ENCODE results near the gene FA2H. TPM values are rescaled to one million over a fixed set of nuclear protein-coding genes. Genes with fewer than 3 reads are reported as not detected.
"Not testable (repeated sequence)": the region's sequence is repeated elsewhere in the genome, so short reads cannot be mapped to it uniquely, and the experiment has no call there.

Gene FA2H
- total RNA-seq, 1 donor from 2014 or later, result not detected

- DNase-seq (ENCODE audit: low read depth), result no peak
Measured at GRCh38 chr16:74770831-74771526, 3.6 kb downstream of the FA2H start.

DNA sequence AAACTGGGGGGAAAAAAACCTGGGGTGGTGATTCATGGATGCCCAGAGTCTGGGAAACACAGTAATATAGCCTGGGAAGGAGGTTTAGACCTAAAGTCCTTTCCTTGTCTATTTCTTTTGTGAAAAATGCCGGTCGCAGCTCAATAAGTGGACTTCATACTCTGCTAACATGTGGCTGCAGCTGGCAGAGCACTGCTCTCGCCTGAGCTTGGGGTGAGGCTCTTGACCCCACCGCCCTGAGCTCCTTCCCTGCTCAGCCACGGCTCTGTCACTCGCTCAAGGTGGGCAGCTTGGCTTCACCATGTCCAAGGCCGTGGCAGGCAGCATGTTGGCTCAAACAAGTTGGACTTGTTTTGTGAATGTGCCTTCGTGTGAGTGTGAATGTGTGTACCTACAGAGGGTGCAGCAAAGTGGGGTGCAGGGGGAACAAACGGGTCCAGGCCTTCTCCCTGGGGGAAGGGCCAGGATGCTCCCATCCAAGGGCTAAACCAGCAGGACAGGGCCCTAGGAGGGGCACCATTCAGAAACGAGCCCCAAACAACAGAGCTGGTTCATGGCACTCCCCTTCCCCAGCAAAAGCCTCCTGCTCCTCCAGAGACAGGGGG lies 4.9 kb downstream of the FA2H start:
- DNase-seq (ENCODE audit: low read depth), result no peak

DNA sequence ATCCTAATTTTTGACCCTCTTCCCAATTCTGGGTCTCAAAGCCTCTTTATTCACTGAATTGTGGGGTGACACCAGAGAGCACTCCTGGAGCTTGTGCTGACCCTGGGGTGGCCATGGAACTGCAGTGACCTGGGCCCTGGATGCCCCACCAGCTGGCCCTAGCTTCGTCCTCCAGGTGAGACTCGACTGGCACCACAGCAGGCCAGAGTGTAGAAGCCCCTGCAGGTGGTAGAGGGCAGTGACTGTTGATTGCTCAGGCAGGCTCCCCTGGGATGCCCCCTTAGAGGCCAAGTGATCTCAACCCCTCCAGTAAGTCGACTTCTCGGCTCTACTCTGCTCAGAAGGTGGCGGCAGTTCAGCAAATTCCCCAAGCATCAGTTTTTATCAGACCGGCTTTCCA lies 6.4 kb downstream of the FA2H start:
- no peak for DNase-seq (ENCODE audit: low read depth)

GRCh38 chr16:74767749-74768148 lies 6.9 kb downstream of the FA2H start:
- no peak for DNase-seq (ENCODE audit: low read depth)

- no peak for DNase-seq (ENCODE audit: low read depth)
Measured at GRCh38 chr16:74766729-74767128, 7.9 kb downstream of the FA2H start.

- DNase-seq (ENCODE audit: low read depth), result not testable (repeated sequence)
Measured at GRCh38 chr16:74764184-74764583, 10.4 kb downstream of the FA2H start.

GRCh38 chr16:74761665-74762064 lies 13.0 kb downstream of the FA2H start:
- DNase-seq (ENCODE audit: low read depth), result no peak

DNA sequence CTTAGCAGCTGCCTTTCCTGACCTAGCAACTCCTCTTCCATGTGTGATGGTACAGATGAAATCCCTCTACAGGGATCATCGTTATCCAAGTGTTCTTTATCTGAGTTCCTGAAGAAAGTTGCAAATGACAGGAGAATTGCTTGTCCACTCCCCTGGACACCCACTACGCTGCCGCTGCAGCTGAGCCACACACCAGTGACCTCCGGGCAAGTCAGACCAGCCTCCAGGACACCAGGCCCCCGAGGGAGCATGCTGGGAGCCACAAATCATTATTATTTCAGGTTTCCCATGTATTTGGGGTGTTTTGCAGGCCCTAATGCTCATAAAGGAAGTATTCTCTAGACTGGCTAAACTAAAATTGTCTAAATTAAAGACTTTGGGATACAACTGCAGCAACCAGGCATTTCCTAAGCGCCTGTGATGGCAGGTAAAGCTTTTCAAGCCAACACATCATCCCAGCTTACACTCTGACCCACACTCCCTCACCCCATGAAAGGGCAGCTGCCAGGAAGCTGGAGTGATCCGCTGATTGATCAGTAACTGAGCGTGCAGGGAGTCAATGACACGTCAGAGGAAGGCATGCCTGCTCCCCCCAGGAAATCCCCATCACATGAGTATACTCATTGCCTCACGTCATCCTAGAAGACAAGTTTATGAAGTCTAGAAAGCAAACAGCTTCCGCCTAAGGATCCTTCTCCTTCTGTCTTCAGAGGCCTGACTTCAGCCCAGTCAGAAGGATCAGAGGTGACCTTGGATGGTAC lies 14.4 kb downstream of the FA2H start:
- DNase-seq (ENCODE audit: low read depth), result no peak

GRCh38 chr16:74759564-74759963 lies 15.1 kb downstream of the FA2H start:
- DNase-seq (ENCODE audit: low read depth), result no peak

GRCh38 chr16:74758801-74759200 lies 15.8 kb downstream of the FA2H start:
- DNase-seq (ENCODE audit: low read depth), result no peak

- no peak for DNase-seq (ENCODE audit: low read depth)
Measured at GRCh38 chr16:74757349-74757748, 17.3 kb downstream of the FA2H start.

DNA sequence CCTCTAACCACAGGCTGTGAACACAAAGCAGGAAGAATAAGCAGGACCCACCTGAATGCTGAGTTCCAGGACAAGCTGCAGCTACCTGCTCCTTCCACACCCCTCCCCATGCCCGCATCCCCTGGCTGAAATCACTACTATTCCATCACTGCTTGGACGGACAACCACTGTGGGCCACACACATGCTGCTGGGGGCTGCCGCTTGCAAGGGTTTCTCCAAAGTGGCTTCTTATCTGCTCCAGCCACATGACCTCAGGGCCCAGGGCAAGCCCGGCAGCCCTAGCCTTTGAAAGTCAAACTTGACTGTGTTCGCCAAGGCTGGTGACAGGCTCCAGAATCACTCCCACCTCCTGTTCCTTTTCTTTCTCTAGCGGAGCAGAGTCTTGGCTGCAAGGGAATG lies 18.4 kb downstream of the FA2H start:
- no peak for DNase-seq (ENCODE audit: low read depth)

DNA sequence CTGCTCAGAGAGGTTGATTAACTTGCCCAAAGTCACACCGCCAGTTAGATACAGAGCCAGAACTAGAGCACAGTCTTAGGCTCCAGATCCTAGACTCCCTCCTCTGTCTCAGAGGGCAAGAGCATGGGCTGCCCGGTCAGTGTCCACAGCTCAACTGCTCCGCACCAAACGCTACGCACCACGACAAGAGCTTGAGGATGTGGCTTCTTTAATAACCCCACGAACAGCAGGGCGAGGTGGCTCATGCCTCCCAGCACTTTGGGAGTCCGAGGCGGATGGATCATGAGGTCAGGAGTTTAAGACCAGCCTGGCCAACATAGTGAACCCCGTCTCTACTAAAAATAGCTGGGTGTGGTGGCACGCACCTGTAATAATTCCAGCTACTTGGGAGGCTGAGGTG lies 21.4 kb downstream of the FA2H start:
- no peak for DNase-seq (ENCODE audit: low read depth)

GRCh38 chr16:74752756-74753155 lies 21.9 kb downstream of the FA2H start:
- no peak for DNase-seq (ENCODE audit: low read depth)

DNA sequence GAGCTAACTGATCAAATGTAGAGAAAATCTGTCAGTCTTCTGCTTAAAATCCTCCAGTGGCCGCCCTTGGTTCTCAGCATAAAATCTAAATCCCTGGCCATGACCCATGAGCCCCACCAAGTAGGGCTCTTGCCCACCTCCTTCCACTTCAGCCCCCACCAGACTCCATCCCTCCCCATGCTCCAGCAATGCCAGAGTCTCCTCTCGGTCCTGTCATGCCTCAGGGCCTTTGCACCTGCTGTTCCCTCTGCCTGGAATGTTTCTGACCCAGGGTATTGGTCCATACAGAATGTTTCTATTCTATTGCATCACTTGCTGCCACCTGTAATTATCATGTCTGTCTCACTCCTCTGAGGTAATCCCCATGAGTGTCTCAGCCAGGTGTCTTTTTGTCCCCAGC lies 22.4 kb downstream of the FA2H start:
- no peak for DNase-seq (ENCODE audit: low read depth)

GRCh38 chr16:74751658-74752057 lies 23.0 kb downstream of the FA2H start:
- DNase-seq (ENCODE audit: low read depth), result no peak

DNA sequence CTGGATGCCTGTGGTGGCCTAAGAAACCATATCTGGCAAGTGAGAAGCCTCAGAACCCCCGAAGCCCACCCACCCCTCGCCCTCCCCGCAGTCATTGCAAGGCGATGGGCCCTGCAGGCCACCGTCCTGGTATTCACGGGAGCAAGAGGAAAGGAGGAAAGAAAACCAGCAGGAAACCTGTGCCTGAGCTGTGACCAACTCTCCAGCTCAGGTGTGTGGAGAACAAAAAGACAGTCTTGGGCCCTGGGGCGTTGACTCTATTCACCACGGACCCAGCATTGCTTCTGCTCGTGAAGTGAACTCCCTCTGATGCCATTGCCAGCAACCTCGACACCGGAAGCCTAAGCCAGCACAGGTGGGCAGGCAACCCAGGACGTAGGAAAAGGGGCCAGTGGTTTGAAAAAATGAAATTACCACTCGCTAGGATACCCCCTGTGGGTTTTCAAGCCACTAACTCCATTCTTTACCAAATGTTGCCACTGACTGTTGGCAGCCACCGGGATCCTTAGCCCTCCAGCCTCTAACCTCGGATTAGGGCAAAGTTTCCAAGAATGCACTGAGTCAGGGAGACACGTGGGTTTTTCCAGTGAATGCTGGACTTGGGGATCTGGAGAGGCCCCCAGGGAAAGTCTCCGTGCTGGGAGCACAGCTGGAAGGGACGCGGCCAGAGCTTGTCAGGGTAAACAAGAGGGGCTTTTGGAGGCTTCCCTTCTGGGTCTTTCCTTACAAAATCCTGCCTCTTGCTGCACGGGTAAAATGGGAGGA lies 25.1 kb downstream of the FA2H start:
- peak; percentile 52 for DNase-seq (ENCODE audit: low read depth)

DNA sequence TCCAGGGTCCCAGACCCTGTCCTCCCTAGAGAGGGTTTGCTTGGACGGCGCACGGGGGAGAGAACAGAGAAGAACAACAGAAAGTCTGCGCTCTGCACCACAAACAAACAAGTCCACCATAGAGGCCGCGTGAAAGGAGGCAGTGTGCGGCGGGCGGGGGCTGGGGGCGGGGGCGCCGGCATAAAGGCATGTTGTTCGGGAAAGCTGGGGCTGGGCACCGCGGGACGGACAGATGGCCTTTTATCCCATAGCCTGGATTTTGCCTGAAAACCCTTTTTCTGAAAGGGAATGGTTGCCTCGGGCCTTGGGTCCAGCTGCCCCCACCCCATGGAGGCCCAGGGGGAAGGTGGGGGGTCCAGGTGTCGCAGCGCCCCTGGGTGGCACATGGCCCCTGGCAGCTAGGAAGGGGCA lies 26.0 kb downstream of the FA2H start:
- DNase-seq (ENCODE audit: low read depth), result no peak

DNA sequence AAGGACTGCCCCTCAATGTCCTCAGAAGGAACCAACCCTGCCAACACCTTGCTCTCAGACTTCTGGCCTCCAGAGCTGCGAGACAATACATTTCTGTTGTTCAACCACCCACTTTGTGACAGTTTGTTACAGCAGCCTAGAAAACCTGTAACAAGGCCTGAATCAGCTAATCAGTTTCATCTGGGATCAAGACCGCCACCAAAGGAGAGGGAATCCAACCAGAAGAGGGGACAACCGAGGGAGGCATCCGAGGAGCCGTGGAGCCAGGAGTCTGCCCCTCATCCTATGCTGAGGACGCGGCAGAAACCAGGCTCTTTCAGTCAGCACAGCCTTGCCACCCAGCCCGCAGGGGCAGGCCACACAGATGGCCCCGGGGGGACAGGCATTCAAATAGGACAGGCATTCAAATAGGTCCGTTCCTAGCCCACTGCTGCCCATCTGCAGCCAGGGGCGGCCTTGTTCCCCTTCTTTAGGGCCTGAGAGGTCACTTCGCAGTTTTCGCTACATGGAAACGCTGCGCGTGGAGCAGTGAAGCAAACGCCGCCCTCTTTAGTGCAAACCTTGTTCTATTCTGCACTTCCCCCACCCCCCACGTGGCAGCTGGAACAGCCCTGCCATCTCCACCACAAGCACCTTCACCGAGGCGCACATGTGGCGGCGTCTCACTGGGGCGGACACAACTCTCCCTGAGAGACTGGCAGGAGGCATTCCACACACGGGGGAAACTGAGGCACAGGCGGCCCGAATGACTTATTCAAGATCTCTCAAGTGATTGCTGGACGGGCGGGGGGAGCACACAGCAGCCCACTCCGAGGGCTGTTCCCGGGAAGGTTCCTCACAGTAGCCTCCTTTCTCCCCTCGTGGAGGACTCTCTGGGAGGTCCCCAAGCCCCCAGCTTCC lies 26.7 kb downstream of the FA2H start:
- no peak for DNase-seq (ENCODE audit: low read depth)

DNA sequence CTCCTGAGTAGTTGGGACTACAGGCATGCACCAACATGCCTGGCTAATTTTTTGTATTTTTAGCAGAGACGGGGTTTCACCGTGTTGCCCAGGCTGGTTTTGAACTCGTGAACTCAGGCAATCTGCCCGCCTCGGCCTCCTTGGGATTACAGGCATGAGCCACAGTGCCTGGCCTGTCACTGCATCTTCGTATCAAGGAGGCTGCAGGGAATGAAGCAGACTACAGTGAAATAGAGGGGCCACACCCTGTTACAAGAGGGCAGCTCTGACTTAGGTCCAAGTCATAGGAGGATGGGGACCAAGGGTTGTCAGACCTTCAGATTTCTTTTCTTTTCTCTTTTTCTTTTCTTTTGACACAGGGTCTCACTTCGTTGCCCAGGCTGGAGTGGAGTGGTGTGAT lies 28.7 kb downstream of the FA2H start:
- DNase-seq (ENCODE audit: low read depth), result no peak

All from myocyte (in vitro differentiated cells).